Measurements from ENCODE around the gene RAB3C. TPM values are rescaled to one million over a fixed set of nuclear protein-coding genes. Genes with fewer than 3 reads are reported as not detected.
A peak's percentile ranks its signal among the peaks of the same experiment; 100 is the strongest.
"Not testable (repeated sequence)": the region's sequence is repeated elsewhere in the genome, so short reads cannot be mapped to it uniquely, and the experiment has no call there.

RAB3C gene
- 16.1 TPM for total RNA-seq (ENCODE audit: unreplicated experiment)
- long read RNA-seq, full-length matches to known transcripts = 1 of 8 reads
- long read RNA-seq, partial matches to known transcripts = 0 of 8 reads
- long read RNA-seq, other reads (novel, unspliced or antisense) = 7 of 8 reads

DNA sequence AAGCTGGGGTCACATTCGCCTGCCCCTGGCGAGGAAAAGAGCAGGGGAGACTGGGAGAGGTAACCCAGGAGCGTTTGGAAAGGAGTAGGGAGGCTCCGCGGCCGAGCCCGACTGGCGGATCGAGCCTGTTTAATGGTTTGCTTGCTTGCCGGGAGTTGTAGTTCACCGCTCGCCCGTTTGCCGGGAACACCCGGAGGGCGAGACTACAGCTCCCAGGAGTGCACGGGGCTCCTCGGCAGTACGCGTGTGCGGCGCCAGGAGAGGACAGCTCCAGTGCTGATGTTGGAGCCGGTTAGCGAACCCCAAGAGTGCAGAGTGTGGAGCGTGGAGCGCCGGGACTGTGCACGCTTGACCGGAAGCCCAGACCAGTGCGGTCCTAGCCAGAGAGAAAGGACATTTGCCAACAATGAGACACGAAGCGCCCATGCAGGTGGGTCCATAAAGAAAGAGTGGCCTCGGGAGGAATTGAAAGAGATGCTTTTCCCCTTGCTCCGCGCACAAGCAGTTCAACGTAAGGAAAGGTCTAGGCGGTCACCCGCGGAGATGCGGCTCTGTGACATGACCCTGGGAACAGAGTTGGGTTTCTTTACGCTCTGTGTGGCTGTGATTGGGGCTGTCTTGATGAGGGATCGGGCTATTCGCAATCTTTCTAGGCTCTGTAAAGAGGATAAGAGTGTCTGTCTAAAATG is at the start of gene RAB3C:
Gene RAB3C, plus strand, starts transcription at position 273 of the 689 bp plus-strand sequence. Its CDS starts 134 bp downstream, at position 407.
- H3K36me3 Mint-ChIP-seq (ENCODE audit: low read depth, unreplicated experiment) = no peaks in the 10 kb centered on the region

GRCh38 chr5:58541935-58542334 is 40.9 kb upstream of the RAB3C start:
- not testable (repeated sequence) for DNase-seq (ENCODE audit: low spot score)

More for the DNA sequence above, at the start of gene RAB3C:
- Mint-ChIP-seq H3K9me3 (ENCODE audit: unreplicated experiment) (no peaks in the 10 kb centered on the region), H3K27ac (ENCODE audit: unreplicated experiment) (no peak within 1 kb of the TSS), H3K4me3 (ENCODE audit: unreplicated experiment) (peak within 1 kb of the TSS; percentile 98), H3K27me3 (ENCODE audit: unreplicated experiment) (peaks cover 2% of the 10 kb centered on the region), H3K4me1 (ENCODE audit: unreplicated experiment) (peaks cover 8% of the 10 kb centered on the region)
- DNase-seq (ENCODE audit: low spot score) = peak; percentile 91
- TF ChIP-seq, protein P1, sequence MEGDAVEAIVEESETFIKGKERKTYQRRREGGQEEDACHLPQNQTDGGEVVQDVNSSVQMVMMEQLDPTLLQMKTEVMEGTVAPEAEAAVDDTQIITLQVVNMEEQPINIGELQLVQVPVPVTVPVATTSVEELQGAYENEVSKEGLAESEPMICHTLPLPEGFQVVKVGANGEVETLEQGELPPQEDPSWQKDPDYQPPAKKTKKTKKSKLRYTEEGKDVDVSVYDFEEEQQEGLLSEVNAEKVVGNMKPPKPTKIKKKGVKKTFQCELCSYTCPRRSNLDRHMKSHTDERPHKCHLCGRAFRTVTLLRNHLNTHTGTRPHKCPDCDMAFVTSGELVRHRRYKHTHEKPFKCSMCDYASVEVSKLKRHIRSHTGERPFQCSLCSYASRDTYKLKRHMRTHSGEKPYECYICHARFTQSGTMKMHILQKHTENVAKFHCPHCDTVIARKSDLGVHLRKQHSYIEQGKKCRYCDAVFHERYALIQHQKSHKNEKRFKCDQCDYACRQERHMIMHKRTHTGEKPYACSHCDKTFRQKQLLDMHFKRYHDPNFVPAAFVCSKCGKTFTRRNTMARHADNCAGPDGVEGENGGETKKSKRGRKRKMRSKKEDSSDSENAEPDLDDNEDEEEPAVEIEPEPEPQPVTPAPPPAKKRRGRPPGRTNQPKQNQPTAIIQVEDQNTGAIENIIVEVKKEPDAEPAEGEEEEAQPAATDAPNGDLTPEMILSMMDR (IDR thresholded peaks at IDR 0.05; ENCODE audit: unreplicated experiment) = no peak

DNA sequence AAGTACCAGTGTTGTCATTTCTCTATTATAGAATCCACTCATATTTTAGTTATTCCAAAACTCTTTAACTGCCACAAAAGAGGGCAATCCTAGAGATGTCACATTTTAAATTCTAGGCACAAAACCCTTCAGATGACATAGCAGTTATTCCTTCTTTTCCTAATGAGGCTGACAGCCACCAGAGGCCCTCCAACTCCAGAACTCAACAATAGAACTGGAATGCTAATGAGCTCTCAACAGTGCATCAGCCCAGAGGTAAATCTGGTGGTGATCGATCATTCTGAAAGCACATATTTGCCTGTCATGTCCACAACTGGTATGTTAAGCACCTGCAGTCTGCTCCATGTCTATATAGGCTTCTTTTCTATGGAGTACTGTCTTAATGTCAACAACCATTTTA is 40.2 kb upstream of the RAB3C start:
- no peak for DNase-seq (ENCODE audit: low spot score)
- Mint-ChIP-seq H3K36me3 (ENCODE audit: low read depth, unreplicated experiment) (no peaks in the 10 kb centered on the region), H3K27ac (ENCODE audit: unreplicated experiment) (no peak overlapping the region), H3K4me1 (ENCODE audit: unreplicated experiment) (peaks cover 2% of the 10 kb centered on the region), H3K27me3 (ENCODE audit: unreplicated experiment) (no peaks in the 10 kb centered on the region), H3K4me3 (ENCODE audit: unreplicated experiment) (no peak overlapping the region), H3K9me3 (ENCODE audit: unreplicated experiment) (no peaks in the 10 kb centered on the region)
- TF ChIP-seq, protein P1 (IDR thresholded peaks at IDR 0.05; ENCODE audit: unreplicated experiment) = no peak

More at GRCh38 chr5:58541935-58542334, 40.9 kb upstream of the RAB3C start:
- H3K27me3 Mint-ChIP-seq (ENCODE audit: unreplicated experiment); H3K36me3 Mint-ChIP-seq (ENCODE audit: low read depth, unreplicated experiment); H3K9me3 Mint-ChIP-seq (ENCODE audit: unreplicated experiment); H3K27ac Mint-ChIP-seq (ENCODE audit: unreplicated experiment); H3K4me3 Mint-ChIP-seq (ENCODE audit: unreplicated experiment); H3K4me1 Mint-ChIP-seq (ENCODE audit: unreplicated experiment): not testable (repeated sequence)

DNA sequence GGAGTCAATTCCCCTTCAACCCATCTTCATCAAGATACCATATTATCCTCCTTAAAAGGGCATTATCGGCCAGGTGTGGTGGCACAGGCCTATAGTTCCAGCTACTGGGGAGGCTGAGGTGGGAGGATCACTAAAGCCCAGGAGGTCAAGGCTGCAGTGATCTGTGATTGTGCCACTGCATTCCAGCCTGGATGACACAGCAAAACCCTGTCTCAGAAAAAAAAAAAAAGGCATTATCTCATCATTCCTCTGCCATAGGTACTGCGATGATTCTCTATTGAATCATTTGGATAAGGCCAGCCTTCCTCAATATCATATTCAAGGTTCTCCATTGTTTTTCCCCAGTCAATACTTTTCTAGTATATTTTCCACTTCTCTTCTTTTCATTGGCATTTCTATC is 39.2 kb upstream of the RAB3C start:
- TF ChIP-seq, protein P1 (IDR thresholded peaks at IDR 0.05; ENCODE audit: unreplicated experiment) = no peak
- peaks cover 2% of the 10 kb centered on the region for H3K4me1 Mint-ChIP-seq (ENCODE audit: unreplicated experiment)
- DNase-seq (ENCODE audit: low spot score) = no peak
- H3K4me3 Mint-ChIP-seq (ENCODE audit: unreplicated experiment) = no peak overlapping the region
- H3K27me3 Mint-ChIP-seq (ENCODE audit: unreplicated experiment) = no peaks in the 10 kb centered on the region
- H3K36me3 Mint-ChIP-seq (ENCODE audit: low read depth, unreplicated experiment) = no peaks in the 10 kb centered on the region
- H3K27ac Mint-ChIP-seq (ENCODE audit: unreplicated experiment) = no peak overlapping the region
- H3K9me3 Mint-ChIP-seq (ENCODE audit: unreplicated experiment) = no peaks in the 10 kb centered on the region

GRCh38 chr5:58544195-58544594 is 38.7 kb upstream of the RAB3C start:
- Mint-ChIP-seq H3K27me3 (ENCODE audit: unreplicated experiment) (no peaks in the 10 kb centered on the region), H3K27ac (ENCODE audit: unreplicated experiment) (no peak overlapping the region), H3K9me3 (ENCODE audit: unreplicated experiment) (no peaks in the 10 kb centered on the region), H3K36me3 (ENCODE audit: low read depth, unreplicated experiment) (no peaks in the 10 kb centered on the region), H3K4me3 (ENCODE audit: unreplicated experiment) (no peak overlapping the region), H3K4me1 (ENCODE audit: unreplicated experiment) (peaks cover 2% of the 10 kb centered on the region)
- DNase-seq (ENCODE audit: low spot score) = no peak
- TF ChIP-seq, protein P1 (IDR thresholded peaks at IDR 0.05; ENCODE audit: unreplicated experiment) = no peak
